Endothelial cell of umbilical vein (primary cell): ENCODE data around the gene EFCAB8. TPM values are rescaled to one million over a fixed set of nuclear protein-coding genes. Genes with fewer than 3 reads are reported as not detected.
A peak's percentile ranks its signal among the peaks of the same experiment; 100 is the strongest.

Experiments used
- BruUV-seq: library from RNA; stranded (reverse); fragments of 400-500 nt; replicated peaks from 2 replicates; lab custom pipeline; 2021; lab: Mats Ljungman, UMichigan
- CTCF ChIA-PET: fragments of 300-600, 350-600 bp; sonication (Branson Sonifier 250); formaldehyde crosslinking; loops from one replicate; lab custom pipeline; 2021; ENCODE audit warnings: antibody characterized with exemption, inconsistent platforms; lab: Charles Lee
- POLR2A ChIA-PET: fragments of 300-600, 350-600 bp; sonication (Branson Sonifier 250); formaldehyde crosslinking; loops from one replicate; lab custom pipeline; 2021; ENCODE audit warnings: antibody characterized with exemption, inconsistent platforms; lab: Charles Lee
- DNase-seq: peaks from one replicate; pipeline ENCODE4 v3.0.0-alpha.2; 2011; ENCODE audit warnings: low read depth, low spot score
- FAIRE-seq: peaks from 2 replicates; lab custom pipeline; 2011; peaks lifted over from hg19 to GRCh38; lab: Jason Lieb, UNC
- H2AFZ ChIP-seq: 2 replicates; pipeline ENCODE4 v1.6.0; 2012; ENCODE audit warnings: low read depth, low read length, control low read depth, inconsistent platforms
- H3K27ac ChIP-seq: 2 replicates; pipeline ENCODE4 v1.5.1; 2011; ENCODE audit warnings: low read depth, mild to moderate bottlenecking, control low read depth, low read length, moderate library complexity; ENCODE audit not compliant: insufficient read depth
- H3K27me3 ChIP-seq, 2 experiments: 2 replicates each; pipeline versions ENCODE4 v1.6.0 to v1.6.1; 2011; ENCODE audit warnings: low read length in 2 of 2, mixed read lengths in 1 of 2; ENCODE audit not compliant: control insufficient read depth in 2 of 2, insufficient read depth in 2 of 2
- H3K36me3 ChIP-seq, 2 experiments: 2 replicates in 1 of 2; 3 replicates in 1 of 2; pipeline ENCODE4 v1.5.1; 2011; ENCODE audit warnings: low read length in 2 of 2, mild to moderate bottlenecking in 1 of 2, moderate library complexity in 1 of 2; ENCODE audit not compliant: control insufficient read depth in 2 of 2, insufficient read depth in 2 of 2; ENCODE audit errors: extremely low read depth in 1 of 2
- H3K4me1 ChIP-seq: 3 replicates; pipeline ENCODE4 v1.5.1; 2011; ENCODE audit warnings: mild to moderate bottlenecking, low read length; ENCODE audit not compliant: control insufficient read depth, insufficient read depth; ENCODE audit errors: extremely low read depth
- H3K4me2 ChIP-seq: 2 replicates; pipeline ENCODE4 v1.6.1; 2011; ENCODE audit warnings: low read length, control low read depth, mixed read lengths; ENCODE audit not compliant: insufficient read depth
- H3K4me3 ChIP-seq, 3 experiments: fragments of 200-600 bp in 1 of 3; sonication (generic), shearing (Covaris generic) in 1 of 3; replicated peaks in 1 of 3; 2 replicates each; pipeline ENCODE4 v1.5.1; 2011 to 2016; ENCODE audit warnings: control low read depth in 3 of 3, low read length in 3 of 3, mild to moderate bottlenecking in 2 of 3, inconsistent platforms in 1 of 3, low read depth in 1 of 3, moderate library complexity in 1 of 3; ENCODE audit not compliant: insufficient read depth in 1 of 3
- H3K79me2 ChIP-seq: 2 replicates; pipeline ENCODE4 v1.6.0; 2012; ENCODE audit warnings: low read length, inconsistent platforms; ENCODE audit not compliant: control insufficient read depth, insufficient read depth
- H3K9ac ChIP-seq: replicated peaks from 2 replicates; pipeline ENCODE3; 2011; ENCODE audit warnings: low read length, control low read depth; ENCODE audit not compliant: insufficient read depth; ENCODE audit errors: extremely low read depth
- H3K9me1 ChIP-seq: replicated peaks from 3 replicates; pipeline ENCODE4 v1.6.0; 2011; ENCODE audit warnings: mild to moderate bottlenecking, low read length; ENCODE audit not compliant: control insufficient read depth, insufficient read depth; ENCODE audit errors: extremely low read depth
- H3K9me3 ChIP-seq: replicated peaks from 2 replicates; pipeline ENCODE4 v1.5.1; 2012; ENCODE audit warnings: low read length, inconsistent platforms; ENCODE audit not compliant: control insufficient read depth, insufficient read depth
- H4K20me1 ChIP-seq: replicated peaks from 2 replicates; pipeline ENCODE3; 2011; ENCODE audit warnings: mild to moderate bottlenecking, low read length; ENCODE audit not compliant: control insufficient read depth, insufficient read depth; ENCODE audit errors: extremely low read depth
- EZH2 ChIP-seq: IDR thresholded peaks from 2 replicates; pipeline ENCODE4 v1.6.1; 2012; ENCODE audit warnings: borderline replicate concordance, low read depth, mild to moderate bottlenecking, moderate library complexity, low read length, inconsistent platforms; ENCODE audit not compliant: severe bottlenecking
- FOS ChIP-seq: IDR thresholded peaks from 2 replicates; pipeline ENCODE4 v1.6.1; 2011; ENCODE audit warnings: mild to moderate bottlenecking, low read length, moderate library complexity, borderline replicate concordance; ENCODE audit not compliant: insufficient read depth
- GATA2 ChIP-seq: IDR thresholded peaks from 2 replicates; pipeline ENCODE4 v1.7.0; 2011; ENCODE audit warnings: low read depth, mild to moderate bottlenecking, moderate library complexity, mixed read lengths, low read length; ENCODE audit not compliant: insufficient read length, insufficient read depth
- JUN ChIP-seq: IDR thresholded peaks from 2 replicates; pipeline ENCODE4 v1.6.1; 2011; ENCODE audit warnings: borderline replicate concordance, low read depth; ENCODE audit not compliant: insufficient read length, insufficient read depth
- MYC ChIP-seq: IDR thresholded peaks from one replicate; pipeline ENCODE4 v1.6.1; 2011; ENCODE audit warnings: mild to moderate bottlenecking, low read depth, low read length
- POLR2A ChIP-seq: IDR thresholded peaks from 2 replicates; pipeline ENCODE4 v1.6.1; 2012; ENCODE audit warnings: low read depth, mild to moderate bottlenecking, control low read depth, low read length
- dilution Hi-C: fragments of 300-500 bp; cut with MboI; formaldehyde crosslinking; loops from one replicate; pipeline ENCODE4 v1.15.0; 2019; ENCODE audit warnings: low sequenced_read_pairs; ENCODE audit not compliant: extremely low pct_ligation_motif_present
- intact Hi-C: fragments of 100-400 bp; cut with micrococcal nuclease; formaldehyde crosslinking; loops from one replicate; pipeline ENCODE4 v1.10.0; 2022
- polyA plus RNA-seq, 4 experiments: library from polyadenylated mRNA; depleted of rRNA in 3 of 4; stranded (reverse) in 3 of 4; unstranded in 1 of 4; fragments of >200 nt; gene quantifications; 2 replicates each; pipeline versions ENCODE4 v1.2.1 to v1.2.3, GENCODE V29; 2011 to 2012; ENCODE audit warnings: missing spikeins in 1 of 4
- total RNA-seq: library from RNA; stranded (reverse); gene quantifications from 2 replicates; pipeline ENCODE4 v1.2.3, GENCODE V29; 2021
- TF ChIP-seq, protein P1 (sequence below), 2 donors: IDR thresholded peaks; 1 replicate in 1 of 2; 2 replicates in 1 of 2; pipeline ENCODE4 v1.5.1; 2011; ENCODE audit warnings: low read length in 2 of 2, mild to moderate bottlenecking in 2 of 2, moderate library complexity in 2 of 2, control low read depth in 1 of 2, inconsistent platforms in 1 of 2, low read depth in 1 of 2; ENCODE audit not compliant: insufficient read depth in 1 of 2; ENCODE audit errors: extremely low read depth in 1 of 2
- TF ChIP-seq, protein P2 (sequence below): IDR thresholded peaks from 2 replicates; pipeline ENCODE4 v1.6.1; 2011; ENCODE audit not compliant: insufficient read depth, insufficient read length

Gene EFCAB8
- total and polyA plus RNA-seq, 2 donors (not counting 3 experiments of a cell fraction or from before 2014, with no cell fraction given) = 0.01 to 0.31 TPM

DNA sequence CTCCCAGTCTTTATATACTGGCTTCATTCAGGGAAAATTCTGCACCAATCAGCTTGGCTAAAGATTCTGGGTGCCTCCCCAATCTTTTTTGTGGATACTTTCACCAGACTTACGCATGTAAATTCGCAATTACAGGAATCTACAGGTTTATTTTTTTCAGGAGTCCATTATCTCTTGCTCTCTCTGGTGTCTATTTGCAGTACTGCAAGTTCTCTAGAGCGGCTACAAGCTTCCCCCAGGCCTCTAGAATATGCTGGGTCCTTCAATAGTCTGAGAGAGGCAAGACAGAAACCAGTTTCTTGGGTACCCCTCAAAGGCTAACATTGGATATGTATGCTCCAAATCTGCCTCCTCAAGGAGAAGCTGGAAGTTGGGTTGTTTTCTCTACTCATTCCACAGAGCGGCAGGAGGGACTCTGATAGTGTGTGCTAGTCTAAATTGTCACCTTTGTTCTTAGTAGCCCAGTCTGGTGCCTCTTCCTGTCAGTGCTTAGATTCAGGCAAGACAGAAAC is 87.0 kb downstream of the EFCAB8 start:
- intact Hi-C loops = loop anchor here (1.0 kb wide), 2 partner anchors 43 to 155 kb away; no protein-coding TSS in a partner anchor

DNA sequence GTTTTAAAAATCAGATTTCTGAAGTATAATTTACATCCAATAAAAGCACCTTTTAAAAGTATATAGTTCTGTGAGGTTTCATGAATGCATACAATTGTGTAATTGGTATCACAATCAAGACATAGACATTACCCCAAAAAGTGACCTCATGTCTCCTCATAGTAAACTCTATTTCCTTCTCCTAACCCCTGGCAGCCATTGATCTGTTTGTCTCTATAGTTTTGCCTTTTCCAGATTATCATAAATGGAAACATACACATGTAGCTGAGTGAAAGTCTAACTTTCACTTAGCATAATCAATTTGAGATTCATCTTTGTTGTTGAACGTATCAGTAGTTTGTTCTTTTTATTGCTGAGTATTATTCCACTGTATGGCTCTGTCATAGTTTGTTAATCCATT is 87.9 kb downstream of the EFCAB8 start:
- no TSS peak for BruUV-seq
- POLR2A ChIA-PET = no interaction called here
- H2AFZ ChIP-seq = no peak overlapping the region
- no peaks in the 10 kb centered on the region for H3K79me2 ChIP-seq
- no peak overlapping the region for H3K27ac ChIP-seq
- H4K20me1 ChIP-seq = no peaks in the 10 kb centered on the region
- H3K27me3 ChIP-seq = peaks cover 17 to 36% of the 10 kb centered on the region in 2 experiments
- H3K9me3 ChIP-seq = no peaks in the 10 kb centered on the region
- H3K9me1 ChIP-seq = no peaks in the 10 kb centered on the region
- no peaks in the 10 kb centered on the region for H3K4me1 ChIP-seq
- TF ChIP-seq, protein P1, sequence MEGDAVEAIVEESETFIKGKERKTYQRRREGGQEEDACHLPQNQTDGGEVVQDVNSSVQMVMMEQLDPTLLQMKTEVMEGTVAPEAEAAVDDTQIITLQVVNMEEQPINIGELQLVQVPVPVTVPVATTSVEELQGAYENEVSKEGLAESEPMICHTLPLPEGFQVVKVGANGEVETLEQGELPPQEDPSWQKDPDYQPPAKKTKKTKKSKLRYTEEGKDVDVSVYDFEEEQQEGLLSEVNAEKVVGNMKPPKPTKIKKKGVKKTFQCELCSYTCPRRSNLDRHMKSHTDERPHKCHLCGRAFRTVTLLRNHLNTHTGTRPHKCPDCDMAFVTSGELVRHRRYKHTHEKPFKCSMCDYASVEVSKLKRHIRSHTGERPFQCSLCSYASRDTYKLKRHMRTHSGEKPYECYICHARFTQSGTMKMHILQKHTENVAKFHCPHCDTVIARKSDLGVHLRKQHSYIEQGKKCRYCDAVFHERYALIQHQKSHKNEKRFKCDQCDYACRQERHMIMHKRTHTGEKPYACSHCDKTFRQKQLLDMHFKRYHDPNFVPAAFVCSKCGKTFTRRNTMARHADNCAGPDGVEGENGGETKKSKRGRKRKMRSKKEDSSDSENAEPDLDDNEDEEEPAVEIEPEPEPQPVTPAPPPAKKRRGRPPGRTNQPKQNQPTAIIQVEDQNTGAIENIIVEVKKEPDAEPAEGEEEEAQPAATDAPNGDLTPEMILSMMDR (IDR thresholded peaks at IDR 0.05; ENCODE audit: extremely low read depth in 1 of 2, insufficient read depth in 1 of 2, low read depth in 1 of 2, low read length in 2 of 2) = no peak
- TF ChIP-seq POLR2A = no peak
- no peak for TF ChIP-seq EZH2
- TF ChIP-seq JUN = no peak
- TF ChIP-seq, protein P2, sequence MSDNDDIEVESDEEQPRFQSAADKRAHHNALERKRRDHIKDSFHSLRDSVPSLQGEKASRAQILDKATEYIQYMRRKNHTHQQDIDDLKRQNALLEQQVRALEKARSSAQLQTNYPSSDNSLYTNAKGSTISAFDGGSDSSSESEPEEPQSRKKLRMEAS = no peak
- no peak for TF ChIP-seq MYC
- no peak for TF ChIP-seq GATA2
- no peak for TF ChIP-seq FOS
- no peak for DNase-seq
- FAIRE-seq = no peak
- H3K9ac ChIP-seq = no peak overlapping the region
- dilution Hi-C loops (no loop called here), intact Hi-C loops (no loop called here)
- no peak overlapping the region for H3K4me3 ChIP-seq
- no peak overlapping the region for H3K4me2 ChIP-seq
- no peaks in the 10 kb centered on the region for H3K36me3 ChIP-seq
- CTCF ChIA-PET = interaction anchor here (1.0 to 5.8 kb wide), 4 partner anchors 24 to 157 kb away, joined by 4 to 104 read pairs (median 28); no protein-coding TSS in a partner anchor

More for the DNA sequence above, 87.0 kb downstream of the EFCAB8 start:
- no peak for TF ChIP-seq FOS
- no peak for TF ChIP-seq MYC
- TF ChIP-seq, protein P1 (IDR thresholded peaks at IDR 0.05; ENCODE audit: extremely low read depth in 1 of 2, insufficient read depth in 1 of 2, low read depth in 1 of 2, low read length in 2 of 2) = peak; percentile 23 to 41
- no peak for TF ChIP-seq EZH2
- no peak for TF ChIP-seq POLR2A
- DNase-seq (peak; percentile 37), FAIRE-seq (no peak)
- Histone ChIP-seq H3K9ac (no peak overlapping the region), H3K79me2 (no peaks in the 10 kb centered on the region), H3K27me3 (peaks cover 17 to 29% of the 10 kb centered on the region in 2 experiments), H4K20me1 (no peaks in the 10 kb centered on the region), H3K27ac (no peak overlapping the region), H3K36me3 (no peaks in the 10 kb centered on the region), H3K9me3 (no peaks in the 10 kb centered on the region), H3K4me2 (no peak overlapping the region), H3K4me1 (no peaks in the 10 kb centered on the region), H3K4me3 (no peak overlapping the region), H2AFZ (no peak overlapping the region), H3K9me1 (no peaks in the 10 kb centered on the region)
- ChIA-PET POLR2A (no interaction called here), CTCF (interaction anchor here (0.6 to 5.8 kb wide), 16 partner anchors 9 to 158 kb away, joined by 3 to 104 read pairs (median 4); no protein-coding TSS in a partner anchor)
- BruUV-seq = no TSS peak
- dilution Hi-C loops = no loop called here
